ENCODE results near the gene DLX2.

DNA sequence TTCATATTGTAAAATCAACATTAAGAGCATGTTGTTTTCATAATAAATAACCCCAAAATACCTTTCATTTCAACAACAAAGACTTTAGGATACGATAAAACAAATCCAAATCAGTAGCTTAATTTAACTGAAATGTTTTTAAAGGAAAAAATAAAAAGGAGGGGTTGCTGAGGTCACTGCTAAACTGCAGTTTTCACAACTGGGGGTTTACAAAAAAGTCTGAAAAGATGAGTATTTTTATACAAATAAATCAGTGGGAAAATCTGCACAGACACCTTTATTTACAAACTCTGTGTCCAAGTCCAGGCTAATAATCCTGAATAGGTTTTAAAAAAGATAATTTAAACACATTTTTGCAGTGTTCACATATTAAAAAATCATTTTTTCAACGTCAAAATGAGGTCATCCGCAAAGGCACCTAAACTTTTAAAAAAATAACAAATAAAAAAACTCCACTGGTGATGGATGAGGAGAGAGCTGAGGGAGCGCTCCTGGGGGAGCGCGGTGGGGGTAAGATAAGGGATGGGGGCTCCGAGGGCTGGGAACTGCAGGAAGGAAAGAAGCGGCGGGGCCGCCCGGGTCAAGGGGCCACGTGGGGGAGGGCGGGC lies 3.1 kb downstream of the DLX2 start:
- TF ChIP-seq CTCF (IDR thresholded peaks at IDR 0.05; ENCODE audit: extremely low read depth in 1 of 2, insufficient read depth in 1 of 2, low read depth in 1 of 2, low read length in 2 of 2) (no peak), MYC (IDR thresholded peaks at IDR 0.05; ENCODE audit: low read depth, low read length) (no peak)
